ENCODE data around the gene RFX8.
A peak's percentile ranks its signal among the peaks of the same experiment; 100 is the strongest.
"Not testable (repeated sequence)": the region's sequence is repeated elsewhere in the genome, so short reads cannot be mapped to it uniquely, and the experiment has no call there.

Gene RFX8

DNA sequence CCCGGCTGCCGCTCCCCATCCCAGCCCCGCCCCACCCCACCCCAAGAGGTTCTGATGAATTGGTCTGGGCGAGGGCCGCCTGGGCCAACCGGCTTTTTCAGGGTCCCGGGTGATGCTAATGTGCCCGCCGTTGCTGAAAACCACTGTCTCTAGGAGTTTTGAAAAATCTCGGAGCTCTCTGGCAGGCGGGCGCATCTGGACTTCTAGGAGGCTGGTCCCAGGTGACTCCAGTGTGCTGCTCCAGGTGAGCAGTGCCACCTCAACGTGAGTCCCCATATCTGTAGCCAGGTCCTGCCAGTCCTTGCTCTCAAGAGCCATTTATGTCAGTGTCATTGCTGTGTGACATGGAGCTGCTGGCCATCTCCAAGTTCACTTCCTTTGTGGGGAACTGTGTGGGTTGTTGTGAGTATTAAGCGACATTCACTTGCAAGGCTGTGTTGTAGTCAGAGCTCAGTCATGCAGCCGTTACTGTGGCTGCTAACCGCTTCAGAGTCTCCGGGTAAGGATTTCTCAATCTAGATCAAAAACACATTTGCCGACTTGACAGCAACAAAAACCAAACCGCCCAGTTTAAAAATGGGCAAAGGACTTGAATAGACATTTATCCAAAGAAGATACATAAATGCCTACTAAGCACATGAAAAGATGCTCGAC lies at the start of gene RFX8:
Gene RFX8, minus strand, starts transcription at position 382 of the 654 bp plus-strand sequence. CDS start 8,264 bp downstream, outside the sequence.
- DNase-seq: no peak

- DNase-seq: no peak
These were observed 46.6 kb upstream of the RFX8 start for GRCh38 chr2:101521487-101521886.

DNA sequence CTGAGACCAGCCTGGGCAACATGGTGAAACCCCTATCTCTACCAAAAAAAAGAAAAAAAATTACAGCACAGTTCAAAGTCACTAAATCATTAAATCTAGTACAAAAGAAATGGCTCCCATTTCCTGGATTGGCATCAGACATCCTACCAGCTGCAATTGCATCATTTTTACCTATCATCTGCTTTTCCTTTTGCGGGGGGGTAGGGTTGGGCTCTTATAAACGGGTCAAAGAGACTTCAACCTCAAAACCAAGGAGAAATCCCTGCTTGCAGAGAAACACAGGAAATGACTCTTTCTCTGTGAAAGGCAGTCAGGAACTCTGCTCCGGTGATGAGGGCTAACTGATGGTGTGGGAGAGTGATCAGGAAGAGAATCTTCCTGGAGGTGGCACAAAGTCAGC lies 45.3 kb upstream of the RFX8 start:
- peak; percentile 63 for DNase-seq

- peak; percentile 52 for DNase-seq
These were observed 43.9 kb upstream of the RFX8 start for GRCh38 chr2:101518578-101519492.

- peak; percentile 50 for DNase-seq
These were observed 42.9 kb upstream of the RFX8 start for GRCh38 chr2:101517758-101518271.

DNA sequence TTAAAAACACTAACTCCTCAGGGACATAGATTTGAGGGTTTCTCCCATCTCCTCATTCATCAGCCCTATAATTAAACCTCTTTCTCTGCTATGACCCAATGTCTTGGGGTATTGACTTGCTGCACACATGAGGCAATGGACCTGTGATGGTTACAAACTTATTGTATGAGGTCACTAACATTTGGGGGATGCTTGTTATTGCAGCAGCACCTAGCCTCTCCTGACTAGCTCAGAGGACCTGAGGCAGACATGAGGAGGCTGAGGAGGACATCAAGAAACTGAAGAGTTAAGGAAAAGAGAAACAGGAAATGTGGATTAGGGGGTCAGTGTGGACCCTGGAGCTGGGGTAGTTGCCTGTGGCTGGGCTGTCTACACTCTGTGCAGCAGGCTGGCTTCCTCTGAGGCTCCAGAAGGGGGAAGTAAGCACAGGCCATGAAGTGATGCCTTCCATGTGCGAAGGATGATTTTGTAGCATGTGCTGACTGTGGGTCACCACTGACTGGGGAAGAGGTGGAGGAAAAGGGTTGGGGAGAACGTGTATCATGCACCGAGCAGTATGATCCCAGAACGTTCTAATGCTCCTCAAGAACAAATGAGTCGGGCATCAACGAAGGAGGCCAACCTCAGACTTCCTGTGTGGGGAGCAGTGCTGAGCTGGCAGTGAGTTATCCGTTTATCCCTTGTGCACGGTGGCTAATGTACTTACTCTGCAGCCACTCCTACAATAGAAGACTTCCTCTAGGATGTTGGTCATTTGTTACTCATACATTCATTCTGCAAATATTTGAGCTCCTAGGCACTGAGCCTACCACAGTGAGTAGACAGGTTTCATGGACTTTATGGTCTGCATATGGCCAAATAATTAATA lies 42.1 kb upstream of the RFX8 start:
- peak; percentile 88 for DNase-seq

DNA sequence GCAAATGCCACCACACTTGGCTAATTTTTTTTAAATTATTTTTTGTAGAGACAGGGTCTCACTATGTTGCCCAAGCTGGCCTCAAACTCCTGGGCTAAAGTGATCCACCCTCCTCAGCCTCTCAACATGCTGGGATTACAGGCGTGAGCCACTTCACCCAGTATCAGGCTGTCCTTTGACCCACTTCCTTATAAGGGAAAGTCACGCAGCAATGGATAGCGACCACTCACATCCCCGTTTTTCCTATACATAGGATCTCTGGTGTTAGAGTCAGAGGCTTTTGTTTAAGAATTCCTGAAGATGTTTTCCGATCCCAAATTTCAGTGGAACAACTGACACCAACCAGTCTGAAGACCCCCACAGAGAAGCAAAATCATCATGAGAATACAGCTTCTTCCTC lies 41.4 kb upstream of the RFX8 start:
- no peak for DNase-seq

DNA sequence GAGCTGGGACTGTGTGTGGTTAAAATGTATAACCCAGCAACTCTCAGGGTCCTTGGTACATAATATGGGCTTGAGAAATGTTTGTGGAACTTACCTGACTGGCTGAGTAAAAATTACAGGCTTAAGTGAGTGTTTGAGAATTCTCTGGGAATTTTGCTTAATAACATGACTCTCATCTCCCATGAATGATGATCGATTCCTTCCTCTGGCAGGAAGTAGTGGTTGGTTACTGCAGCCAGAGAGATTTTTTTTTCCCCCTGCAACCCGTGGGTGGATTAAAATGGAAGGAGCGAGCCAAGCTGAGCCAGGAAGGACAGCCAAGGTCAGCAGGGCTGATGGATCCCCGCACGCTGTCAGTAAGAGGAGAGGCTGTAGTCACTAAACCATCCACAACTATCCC lies 40.6 kb upstream of the RFX8 start:
- DNase-seq: no peak

DNA sequence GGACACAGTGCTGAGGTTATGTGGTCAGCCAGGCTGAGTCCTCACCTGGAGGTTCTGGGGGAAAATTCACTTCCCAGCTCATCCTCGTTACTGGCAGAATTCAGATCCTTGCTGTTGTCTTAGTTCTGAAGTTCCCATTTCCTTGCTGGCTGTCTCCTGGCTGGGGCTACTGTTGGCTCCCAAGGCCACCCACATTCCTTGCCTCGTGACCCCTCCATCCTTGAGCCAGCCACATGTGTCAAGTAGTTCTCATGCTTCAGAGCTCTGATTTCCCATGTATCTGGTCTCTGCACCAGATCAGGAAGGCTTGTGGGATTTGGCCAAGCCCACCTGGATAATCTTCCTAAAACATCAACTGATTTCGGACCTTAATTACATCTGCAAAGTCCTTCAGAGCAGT lies 38.1 kb upstream of the RFX8 start:
- no peak for DNase-seq

DNA sequence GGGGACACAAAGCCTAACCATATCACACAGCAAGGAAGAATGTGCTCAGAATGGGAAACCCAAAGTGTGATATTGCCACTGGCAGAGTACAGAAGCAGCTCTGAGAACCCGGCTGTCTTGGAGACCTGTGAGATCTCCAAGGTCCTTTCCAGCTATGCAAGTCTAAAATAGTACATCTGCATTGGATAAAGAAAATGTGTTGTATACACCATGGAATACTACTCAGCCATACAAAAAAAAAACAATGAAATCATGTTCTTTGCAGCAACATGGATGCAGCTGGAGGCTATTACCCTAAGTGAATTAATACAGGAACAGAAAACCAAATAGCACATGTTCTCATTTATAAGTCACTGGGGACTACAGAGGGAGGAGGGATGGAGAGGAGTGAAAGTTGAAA lies 36.5 kb upstream of the RFX8 start:
- DNase-seq: no peak

- no peak for DNase-seq
These were observed 34.8 kb upstream of the RFX8 start for GRCh38 chr2:101509499-101510284.

DNA sequence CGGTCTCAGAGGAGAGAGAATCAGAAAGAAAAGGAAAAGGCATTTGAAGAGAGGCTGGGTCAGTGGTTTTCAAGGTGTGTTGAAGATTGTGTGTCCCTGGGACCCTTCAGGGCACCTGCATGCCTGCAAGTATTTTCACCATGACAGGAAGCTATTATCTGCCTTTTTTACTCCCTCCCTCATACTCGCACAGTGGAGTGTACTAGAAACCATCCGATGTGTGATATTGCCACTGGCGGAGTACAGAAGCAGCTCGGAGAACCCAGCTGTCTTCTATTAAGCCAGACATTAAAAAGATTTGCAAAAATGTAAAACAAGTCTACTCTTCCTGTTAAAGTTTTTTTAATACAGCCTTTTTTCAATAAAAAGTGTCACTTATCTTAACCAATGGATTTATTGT lies 33.7 kb upstream of the RFX8 start:
- no peak for DNase-seq

- DNase-seq: not testable (repeated sequence)
These were observed 30.4 kb upstream of the RFX8 start for GRCh38 chr2:101505276-101505675.

DNA sequence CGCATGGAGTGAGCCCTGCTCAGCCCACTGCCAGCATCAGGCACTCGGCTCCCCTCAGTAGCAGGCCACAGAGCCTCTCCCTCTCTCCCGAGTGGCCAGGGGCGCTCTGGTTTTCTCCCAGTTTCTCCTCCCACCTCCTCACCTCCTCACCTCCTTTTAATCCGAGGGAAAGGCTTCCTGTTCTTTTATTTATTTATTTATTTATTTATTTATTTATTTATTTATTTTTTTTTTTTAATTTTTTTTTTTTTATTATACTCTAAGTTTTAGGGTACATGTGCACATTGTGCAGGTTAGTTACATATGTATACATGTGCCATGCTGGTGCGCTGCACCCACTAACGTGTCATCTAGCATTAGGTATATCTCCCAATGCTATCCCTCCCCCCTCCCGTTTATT lies 29.8 kb upstream of the RFX8 start:
- DNase-seq: not testable (repeated sequence)

GRCh38 chr2:101502095-101502494 lies 27.2 kb upstream of the RFX8 start:
- DNase-seq: no peak

- DNase-seq: no peak
These were observed 26.5 kb upstream of the RFX8 start for GRCh38 chr2:101501443-101501842.

GRCh38 chr2:101500860-101501259 lies 25.9 kb upstream of the RFX8 start:
- DNase-seq: no peak

GRCh38 chr2:101500180-101500579 lies 25.3 kb upstream of the RFX8 start:
- DNase-seq: no peak

DNA sequence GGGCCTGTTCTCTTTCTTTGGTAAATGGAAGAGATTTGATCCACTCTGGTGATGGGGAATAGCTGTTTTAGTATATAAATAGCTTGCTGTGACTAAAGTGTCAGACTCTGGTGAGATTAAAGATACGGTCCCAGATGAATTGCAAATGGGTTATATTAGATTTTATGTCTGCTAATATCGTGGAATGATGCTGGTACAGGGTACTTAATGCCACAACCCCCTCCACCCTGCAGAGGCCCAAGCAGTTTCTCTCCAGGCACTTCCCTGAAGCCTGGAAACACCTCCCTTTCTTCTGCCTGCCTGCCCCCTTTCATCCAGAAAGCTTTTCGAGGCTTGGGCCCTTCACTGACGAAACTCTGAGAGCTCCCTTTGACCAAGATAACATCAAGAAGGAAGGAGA lies 21.4 kb upstream of the RFX8 start:
- DNase-seq: no peak

DNA sequence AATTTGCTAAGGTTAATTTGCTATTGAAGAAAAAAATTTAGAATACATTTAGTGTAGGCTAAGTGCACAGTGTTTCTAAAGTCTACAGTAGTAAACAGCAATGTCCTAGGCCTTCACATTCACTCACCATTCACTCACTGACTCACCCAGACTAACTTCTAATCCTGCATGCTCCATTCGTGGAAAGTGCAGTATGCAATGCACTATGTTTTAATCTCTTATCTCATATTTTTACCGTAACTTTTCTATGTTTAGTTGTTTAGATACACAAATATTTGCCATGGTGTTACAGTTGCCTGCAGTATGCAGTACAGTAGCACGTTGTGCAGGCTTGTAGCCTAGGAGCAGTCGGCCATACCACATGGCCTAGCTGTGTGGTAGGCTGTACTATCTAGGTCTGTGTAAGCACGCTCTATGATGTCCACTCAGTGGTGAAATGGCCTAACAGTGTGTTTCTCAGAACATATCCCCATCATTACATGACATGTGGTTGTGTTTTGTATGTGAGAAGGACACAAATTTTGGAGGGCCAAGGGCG lies 18.1 kb upstream of the RFX8 start:
- DNase-seq: no peak

- no peak for DNase-seq
These were observed 12.1 kb upstream of the RFX8 start for GRCh38 chr2:101486994-101487393.

GRCh38 chr2:101486258-101486701 lies 11.4 kb upstream of the RFX8 start:
- no peak for DNase-seq

Measured in kidney glomerular epithelial cell (primary cell).